GM19467 (cell line): Measurements from ENCODE around the gene PPP1R1B.

Experiments
- ATAC-seq: cut with Tn5 transposase; IDR thresholded peaks from one replicate; pipeline ENCODE4 v1.9.1; 2021; ENCODE audit warnings: mild to moderate bottlenecking, moderate library complexity; ENCODE audit not compliant: unreplicated experiment

The PPP1R1B gene

GRCh38 chr17:39678340-39679116 lies 51.8 kb downstream of the PPP1R1B start:
- no peak for ATAC-seq

- ATAC-seq = no peak
These were observed 52.9 kb downstream of the PPP1R1B start for GRCh38 chr17:39679521-39680192.

DNA sequence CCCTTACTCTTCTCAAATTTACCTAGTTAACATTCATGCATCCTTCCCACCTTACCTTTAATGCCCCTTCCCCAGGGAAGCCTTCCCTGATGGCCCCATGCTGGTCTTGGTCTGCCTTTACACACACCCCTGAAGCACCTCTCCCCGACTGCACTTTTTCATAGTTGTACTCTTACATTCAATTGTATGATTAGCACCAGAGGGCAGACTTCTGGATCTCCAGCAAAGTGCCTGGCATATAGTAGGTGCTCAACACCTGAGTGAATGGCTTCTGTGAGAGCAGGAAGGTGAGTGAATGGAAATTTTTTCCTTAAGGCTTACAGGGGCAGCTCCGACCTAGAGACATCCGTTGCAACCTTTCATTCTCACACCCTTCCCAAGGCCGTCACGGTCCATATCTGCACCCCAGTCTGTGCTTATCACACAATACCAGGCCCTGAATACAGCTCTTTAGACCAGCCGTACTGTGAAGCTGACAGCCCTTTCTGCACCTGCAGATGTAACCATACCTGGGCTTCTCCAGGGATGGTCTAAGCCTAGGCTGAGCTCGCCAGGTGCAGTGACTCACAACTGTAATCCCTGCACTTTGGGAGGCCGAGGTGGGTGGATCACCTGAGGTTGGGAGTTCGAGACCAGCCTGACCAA lies 56.7 kb downstream of the PPP1R1B start:
- ATAC-seq = no peak

DNA sequence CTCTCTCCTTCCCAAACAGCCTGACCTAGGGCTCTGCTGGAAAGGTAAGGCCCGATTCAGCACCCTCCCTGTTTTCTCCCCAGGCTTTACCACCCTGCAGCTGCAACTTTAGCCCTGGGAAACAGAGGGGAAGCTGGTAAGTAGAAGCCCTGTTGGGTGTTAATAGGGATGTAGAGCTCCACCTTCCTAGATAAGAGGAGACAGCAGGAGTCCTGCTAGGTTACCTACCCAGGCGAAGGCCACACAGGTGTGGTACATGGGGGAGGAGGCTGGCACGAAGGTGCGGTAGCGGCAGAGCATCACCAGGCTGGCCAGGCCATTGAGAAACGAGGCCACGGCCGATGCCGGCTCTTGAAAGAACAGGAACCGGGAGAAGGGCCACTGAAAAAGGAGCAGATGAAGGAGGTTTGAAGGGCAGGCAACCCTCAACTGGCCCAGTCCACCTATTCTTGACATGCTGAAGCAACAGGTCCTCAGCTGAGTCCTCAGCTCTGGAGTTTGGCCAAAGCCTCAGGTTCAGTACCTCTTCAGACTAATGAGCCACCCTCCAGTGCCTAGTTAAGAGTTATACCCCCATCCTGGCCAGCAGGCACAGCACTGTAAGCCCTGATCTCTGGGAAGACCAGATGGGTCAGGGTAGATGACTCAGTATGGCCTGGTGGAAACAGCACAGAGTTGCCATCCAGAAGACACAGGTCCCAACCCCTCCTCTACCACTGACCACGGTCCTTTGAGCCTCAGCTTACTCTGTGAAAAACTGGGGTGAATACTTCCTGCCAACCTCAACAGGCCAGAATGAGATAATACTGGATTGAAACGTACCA lies 57.8 kb downstream of the PPP1R1B start:
- no peak for ATAC-seq
